ENCODE data around the gene PPP1R27. TPM values are rescaled to one million over a fixed set of nuclear protein-coding genes. Genes with fewer than 3 reads are reported as not detected.
A peak's percentile ranks its signal among the peaks of the same experiment; 100 is the strongest.

PPP1R27 gene
- total and polyA plus RNA-seq, 2 donors (not counting 1 experiment from before 2014, with no cell fraction given), result not detected

- Histone ChIP-seq H3K36me3 (ENCODE audit: control insufficient read depth, insufficient read depth, low read length) (peaks cover 32% of the 10 kb centered on the region), H3K27ac (ENCODE audit: insufficient read depth, low read length) (peak overlapping the region; percentile 69), H3K9me3 (ENCODE audit: control insufficient read depth, insufficient read depth, low read depth, low read length) (no peaks in the 10 kb centered on the region), H3K79me2 (ENCODE audit: control insufficient read depth, insufficient read depth, low read length) (peaks cover 48% of the 10 kb centered on the region), H2AFZ (ENCODE audit: low read length) (no peak overlapping the region), H3K4me1 (ENCODE audit: control insufficient read depth, extremely low read depth, insufficient read depth, low read length) (peaks cover 23% of the 10 kb centered on the region), H3K27me3 (ENCODE audit: control insufficient read depth, insufficient read depth, low read length) (no peaks in the 10 kb centered on the region), H4K20me1 (ENCODE audit: control insufficient read depth, extremely low read depth, insufficient read depth, low read length) (no peaks in the 10 kb centered on the region), H3K4me2 (ENCODE audit: extremely low read depth, insufficient read depth, low read length) (no peak overlapping the region), H3K4me3 (replicated peaks in 1 of 4; ENCODE audit: control extremely low read depth in 1 of 4, insufficient read depth in 1 of 4, low read depth in 3 of 4, low read length in 4 of 4) (no peak overlapping the region), H3K9ac (ENCODE audit: insufficient read depth, low read length) (no peak overlapping the region)
- DNase-seq (ENCODE audit: low read depth in 2 of 2), result peak; percentile 60 to 61
- TF ChIP-seq CTCF (conservative IDR thresholded peaks at IDR 0.05 in 1 of 2, IDR thresholded peaks at IDR 0.05 in 1 of 2; ENCODE audit: low read depth in 1 of 2, low read length in 2 of 2), result no peak
- no peak for TF ChIP-seq EZH2 (IDR thresholded peaks at IDR 0.05; ENCODE audit: low read length, missing control alignments)
These were observed 32.5 kb upstream of the PPP1R27 start for GRCh38 chr17:81867170-81867990.

DNA sequence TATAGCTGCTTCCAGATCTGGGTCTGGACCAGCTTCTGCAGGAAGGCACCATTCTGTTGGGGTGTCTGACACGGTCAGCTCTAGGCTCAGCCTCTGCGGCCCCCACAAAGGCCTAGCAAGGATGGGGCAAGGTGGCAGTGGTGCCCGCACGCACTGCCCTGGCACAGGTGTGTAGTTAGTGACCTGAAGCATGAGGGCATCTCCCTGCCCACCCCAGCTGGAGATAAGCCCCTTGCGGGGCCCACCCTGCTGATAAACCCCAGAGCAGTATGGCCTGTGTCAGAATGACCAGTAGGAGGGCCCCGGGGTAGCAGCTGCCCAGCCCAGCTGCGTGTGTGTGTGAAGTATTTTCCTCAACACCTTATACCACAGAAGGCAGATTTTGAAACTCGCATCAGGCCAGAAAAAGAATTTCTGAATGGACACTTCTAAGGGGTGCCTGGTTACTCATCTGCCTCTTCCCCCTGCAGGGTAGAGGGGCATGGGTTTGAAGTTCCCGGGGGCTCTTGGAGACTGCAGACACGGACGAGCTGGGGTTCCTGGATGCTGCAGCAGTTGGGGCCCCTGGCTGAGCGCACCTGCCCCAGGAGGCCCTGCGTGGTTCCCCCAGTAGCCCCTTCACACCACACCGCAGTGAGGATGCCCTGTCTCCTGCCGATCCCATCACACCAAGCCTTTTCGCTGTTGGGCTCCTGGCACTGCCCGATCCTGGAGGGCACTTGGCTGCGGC lies 31.8 kb upstream of the PPP1R27 start:
- Histone ChIP-seq H3K4me3 (replicated peaks in 1 of 4; ENCODE audit: control extremely low read depth in 1 of 4, insufficient read depth in 1 of 4, low read depth in 3 of 4, low read length in 4 of 4) (no peak overlapping the region), H3K9ac (ENCODE audit: insufficient read depth, low read length) (no peak overlapping the region), H3K27ac (ENCODE audit: insufficient read depth, low read length) (peak overlapping the region; percentile 69), H3K4me2 (ENCODE audit: extremely low read depth, insufficient read depth, low read length) (no peak overlapping the region), H3K79me2 (ENCODE audit: control insufficient read depth, insufficient read depth, low read length) (peaks cover 48% of the 10 kb centered on the region), H3K9me3 (ENCODE audit: control insufficient read depth, insufficient read depth, low read depth, low read length) (no peaks in the 10 kb centered on the region), H2AFZ (ENCODE audit: low read length) (no peak overlapping the region), H3K4me1 (ENCODE audit: control insufficient read depth, extremely low read depth, insufficient read depth, low read length) (peaks cover 20% of the 10 kb centered on the region), H3K27me3 (ENCODE audit: control insufficient read depth, insufficient read depth, low read length) (no peaks in the 10 kb centered on the region), H4K20me1 (ENCODE audit: control insufficient read depth, extremely low read depth, insufficient read depth, low read length) (no peaks in the 10 kb centered on the region), H3K36me3 (ENCODE audit: control insufficient read depth, insufficient read depth, low read length) (peaks cover 32% of the 10 kb centered on the region)
- no peak for TF ChIP-seq EZH2 (IDR thresholded peaks at IDR 0.05; ENCODE audit: low read length, missing control alignments)
- peak in 1 of 2 donors; percentile 16 for DNase-seq (ENCODE audit: low read depth in 2 of 2)

DNA sequence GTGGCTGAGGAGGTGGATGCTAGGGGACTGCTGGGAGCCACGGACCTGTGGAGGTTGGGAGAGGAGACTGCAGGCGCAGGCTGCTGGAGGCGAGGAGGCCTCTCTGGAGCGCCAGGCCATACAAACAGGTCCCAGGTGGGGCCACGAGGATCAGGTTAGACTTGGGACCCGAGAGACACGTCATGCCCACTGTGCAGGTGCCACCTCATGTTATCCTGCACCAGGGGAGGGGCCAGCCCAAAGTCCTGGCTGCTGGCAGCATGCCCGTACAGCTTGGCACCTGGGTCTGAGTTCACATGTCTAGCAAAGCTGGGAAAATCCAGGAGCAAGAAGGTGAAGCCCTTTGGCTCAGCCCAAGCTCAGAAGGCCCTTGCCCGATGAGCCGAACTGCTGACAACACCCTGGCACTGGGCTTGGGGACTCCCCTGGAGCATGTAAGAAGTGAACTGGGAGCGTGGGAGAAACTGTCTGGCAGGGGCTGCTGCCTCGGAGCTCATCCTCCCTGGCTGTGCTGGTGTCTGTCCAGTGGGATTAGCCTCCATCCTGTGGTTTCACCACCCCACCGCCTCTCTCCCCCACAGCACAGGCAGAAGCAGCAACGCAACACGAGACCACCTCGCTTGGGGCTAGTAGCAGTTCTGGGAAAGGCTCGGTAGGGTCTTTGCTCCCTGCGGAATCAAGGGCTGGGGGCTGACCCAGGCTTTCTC lies 31.0 kb upstream of the PPP1R27 start:
- Histone ChIP-seq H3K9ac (ENCODE audit: insufficient read depth, low read length) (no peak overlapping the region), H3K4me1 (ENCODE audit: control insufficient read depth, extremely low read depth, insufficient read depth, low read length) (peaks cover 20% of the 10 kb centered on the region), H2AFZ (ENCODE audit: low read length) (no peak overlapping the region), H3K79me2 (ENCODE audit: control insufficient read depth, insufficient read depth, low read length) (peaks cover 45% of the 10 kb centered on the region), H4K20me1 (ENCODE audit: control insufficient read depth, extremely low read depth, insufficient read depth, low read length) (no peaks in the 10 kb centered on the region), H3K27ac (ENCODE audit: insufficient read depth, low read length) (peak overlapping the region; percentile 69), H3K9me3 (ENCODE audit: control insufficient read depth, insufficient read depth, low read depth, low read length) (no peaks in the 10 kb centered on the region), H3K4me2 (ENCODE audit: extremely low read depth, insufficient read depth, low read length) (no peak overlapping the region), H3K27me3 (ENCODE audit: control insufficient read depth, insufficient read depth, low read length) (no peaks in the 10 kb centered on the region), H3K4me3 (replicated peaks in 1 of 4; ENCODE audit: control extremely low read depth in 1 of 4, insufficient read depth in 1 of 4, low read depth in 3 of 4, low read length in 4 of 4) (no peak overlapping the region), H3K36me3 (ENCODE audit: control insufficient read depth, insufficient read depth, low read length) (peaks cover 32% of the 10 kb centered on the region)
- TF ChIP-seq CTCF (conservative IDR thresholded peaks at IDR 0.05 in 1 of 2, IDR thresholded peaks at IDR 0.05 in 1 of 2; ENCODE audit: low read depth in 1 of 2, low read length in 2 of 2) (no peak), EZH2 (IDR thresholded peaks at IDR 0.05; ENCODE audit: low read length, missing control alignments) (no peak)
- DNase-seq (ENCODE audit: low read depth in 2 of 2), result no peak
